MCF 10A (cell line): ENCODE measurements around the gene MAP2K4. TPM values are rescaled to one million over a fixed set of nuclear protein-coding genes. Genes with fewer than 3 reads are reported as not detected.
A peak's percentile ranks its signal among the peaks of the same experiment; 100 is the strongest.

Experiments used
- BruUV-seq: library from RNA; stranded (reverse); fragments of 400-500 nt; replicated peaks from 2 replicates; lab custom pipeline; 2021; lab: Mats Ljungman, UMichigan
- CTCF ChIA-PET: fragments of 300-600 bp; sonication (Branson Sonifier 250); formaldehyde crosslinking; extraction: SDS; loops from one replicate; lab custom pipeline; 2021; ENCODE audit warnings: antibody characterized with exemption, inconsistent platforms; lab: Yijun Ruan, JAX
- POLR2A ChIA-PET: fragments of 300-600, 350-650 bp; sonication (Branson Sonifier 250); formaldehyde crosslinking; extraction: SDS; loops from one replicate; lab custom pipeline; 2020; ENCODE audit warnings: antibody characterized with exemption, inconsistent platforms; lab: Yijun Ruan, JAX
- DNase-seq: peaks from one replicate; pipeline ENCODE4 v3.0.0-alpha.2; 2018; ENCODE audit not compliant: unreplicated experiment
- H3K27ac Mint-ChIP-seq: one replicate; pipeline ENCODE4 v1.8.0; 2022; ENCODE audit warnings: mild to moderate bottlenecking, low read depth, mixed read lengths; ENCODE audit not compliant: unreplicated experiment
- H3K27me3 Mint-ChIP-seq: one replicate; pipeline ENCODE4 v1.8.0; 2022; ENCODE audit warnings: mixed read lengths; ENCODE audit not compliant: insufficient read depth, unreplicated experiment
- H3K36me3 Mint-ChIP-seq: one replicate; pipeline ENCODE4 v1.8.0; 2022; ENCODE audit warnings: mild to moderate bottlenecking, moderate library complexity, mixed read lengths; ENCODE audit not compliant: insufficient read depth, unreplicated experiment
- H3K4me1 Mint-ChIP-seq: one replicate; pipeline ENCODE4 v1.8.0; 2022; ENCODE audit warnings: mixed read lengths; ENCODE audit not compliant: insufficient read depth, unreplicated experiment
- H3K4me3 Mint-ChIP-seq: one replicate; pipeline ENCODE4 v1.8.0; 2022; ENCODE audit warnings: mild to moderate bottlenecking, moderate library complexity, mixed read lengths; ENCODE audit not compliant: unreplicated experiment
- H3K9me3 Mint-ChIP-seq: one replicate; pipeline ENCODE4 v1.8.0; 2022; ENCODE audit warnings: mixed read lengths; ENCODE audit not compliant: unreplicated experiment
- CTCF ChIP-seq: fragments of 200-600 bp; IDR thresholded peaks from one replicate; pipeline ENCODE4 v1.8.0; 2022; ENCODE audit warnings: antibody characterized with exemption, mild to moderate bottlenecking; ENCODE audit not compliant: unreplicated experiment
- intact Hi-C: fragments of 100-400 bp; cut with micrococcal nuclease; formaldehyde crosslinking; loops from 2 replicates; pipeline ENCODE4 v1.14.1; 2022
- microRNA-seq: library from miRNA; unstranded; fragments of <30 nt; microRNA quantifications from one replicate; pipeline ENCODE4 v1.2.0, GENCODE V29; 2022
- total RNA-seq: library from RNA; stranded (reverse); gene quantifications from 2 replicates; pipeline ENCODE4 v1.2.3, GENCODE V29; 2022

The MAP2K4 gene
- total RNA-seq, 1 experiment from 2014 or later, result 29.2 TPM

- Mint-ChIP-seq H3K27me3 (no peaks in the 10 kb centered on the region), H3K4me3 (no peak overlapping the region), H3K27ac (no peak overlapping the region), H3K4me1 (no peaks in the 10 kb centered on the region), H3K9me3 (no peaks in the 10 kb centered on the region), H3K36me3 (no peaks in the 10 kb centered on the region)
- ChIA-PET POLR2A (no interaction called here), CTCF (interaction anchor here (0.7 kb wide), 1 partner anchor 69 kb away, joined by 3 read pairs; no protein-coding TSS in a partner anchor)
- intact Hi-C loops, result no loop called here
- no peak for DNase-seq
- BruUV-seq, result no TSS peak
- TF ChIP-seq CTCF, result no peak
Measured at GRCh38 chr17:12193144-12193735, 172.6 kb downstream of the MAP2K4 start.

Small RNA genes lying within 50 kb of the gene (microRNA-seq; reads per million reads assigned to microRNA genes)
- gene MIR744, result 7,159 reads per million, percentile 95 among the genes with 10 or more reads in this experiment

Other genes with a start within 250 kb of the MAP2K4 start
- 4.6 and 7.3 TPM in 2 replicates for gene ZNF18, start 23.4 kb upstream of the MAP2K4 start, total RNA-seq